AG04450 (cell line): ENCODE measurements around the gene TRHDE. TPM values are rescaled to one million over a fixed set of nuclear protein-coding genes. Genes with fewer than 3 reads are reported as not detected.
A peak's percentile ranks its signal among the peaks of the same experiment; 100 is the strongest.

Experiments used
- CTCF ChIA-PET: fragments of 300-600, 350-600 bp; formaldehyde crosslinking; extraction: SDS; loops from one replicate; lab custom pipeline; 2022; ENCODE audit warnings: antibody characterized with exemption, inconsistent platforms; lab: Charles Lee
- POLR2A ChIA-PET: fragments of 350-600 bp; formaldehyde crosslinking; extraction: SDS; loops from one replicate; lab custom pipeline; 2021; ENCODE audit warnings: antibody characterized with exemption, inconsistent platforms; lab: Yijun Ruan, JAX
- DNase-seq: peaks from one replicate; pipeline ENCODE4 v3.0.0-alpha.2; 2011; ENCODE audit warnings: low read depth, low spot score
- H3K27ac ChIP-seq: one replicate; pipeline ENCODE4 v1.5.1; 2012; ENCODE audit warnings: low read depth, low read length, control low read depth
- H3K27me3 ChIP-seq: one replicate; pipeline ENCODE4 v1.6.0; 2012; ENCODE audit warnings: low read length; ENCODE audit not compliant: control insufficient read depth, insufficient read depth
- H3K4me3 ChIP-seq: 2 replicates; pipeline ENCODE4 v1.5.1; 2011; ENCODE audit warnings: mild to moderate bottlenecking, low read depth, low read length, control low read depth
- H3K9me3 ChIP-seq: 2 replicates; pipeline ENCODE4 v1.5.1; 2012; ENCODE audit warnings: low read length; ENCODE audit not compliant: control insufficient read depth, insufficient read depth
- CTCF ChIP-seq: IDR thresholded peaks from 2 replicates; pipeline ENCODE4 v1.5.1; 2011; ENCODE audit warnings: low read depth, low read length, control low read depth, inconsistent platforms
- polyA plus RNA-seq: library from polyadenylated mRNA; depleted of rRNA; stranded (reverse); fragments of >200 nt; gene quantifications from 2 replicates; pipeline ENCODE4 v1.2.3, GENCODE V29; 2011

The TRHDE gene
- polyA plus RNA-seq, 1 experiment = 90.7 TPM

- Histone ChIP-seq H3K27ac (no peak overlapping the region), H3K27me3 (no peaks in the 10 kb centered on the region), H3K4me3 (no peak overlapping the region), H3K9me3 (0 out of 2 replicates have a peak, but pooled peaks cover 2% of the 10 kb centered on the region)
- no peak for DNase-seq
- TF ChIP-seq CTCF = no peak
- POLR2A ChIA-PET = interaction anchor here (0.6 to 1.3 kb wide), 3 partner anchors 15 to 22 kb away, joined by 3 to 8 read pairs (median 4); partner anchors contain the start of gene TRHDE
- CTCF ChIA-PET = interaction anchor here (1.0 kb wide), 1 partner anchor 8 kb away, joined by 3 read pairs; no protein-coding TSS in a partner anchor
These were observed 17.5 kb downstream of the TRHDE start for GRCh38 chr12:72289633-72290032.

GRCh38 chr12:72291175-72291574, 19.0 kb downstream of the TRHDE start:
- no peak overlapping the region for H3K4me3 ChIP-seq
- no peak for TF ChIP-seq CTCF
- H3K27me3 ChIP-seq = no peaks in the 10 kb centered on the region
- CTCF ChIA-PET = interaction anchor here (1.0 to 1.2 kb wide), 3 partner anchors 8 to 148 kb away, joined by 3 read pairs; no protein-coding TSS in a partner anchor
- POLR2A ChIA-PET = no interaction called here
- 0 out of 2 replicates have a peak, but pooled peaks cover 2% of the 10 kb centered on the region for H3K9me3 ChIP-seq
- DNase-seq = no peak
- no peak overlapping the region for H3K27ac ChIP-seq

GRCh38 chr12:72293701-72294100, 21.5 kb downstream of the TRHDE start:
- Histone ChIP-seq H3K4me3 (no peak overlapping the region), H3K27me3 (no peaks in the 10 kb centered on the region), H3K27ac (peak overlapping the region; percentile 76), H3K9me3 (0 out of 2 replicates have a peak, but pooled peaks cover 2% of the 10 kb centered on the region)
- no peak for TF ChIP-seq CTCF
- DNase-seq = no peak
- POLR2A ChIA-PET = interaction anchor here (0.6 to 1.4 kb wide), 2 partner anchors 20 to 21 kb away, joined by 4 to 10 read pairs; partner anchors contain the start of gene TRHDE
- CTCF ChIA-PET = interaction anchor here (0.8 to 1.1 kb wide), 2 partner anchors 11 to 26 kb away, joined by 3 to 5 read pairs; no protein-coding TSS in a partner anchor

- CTCF ChIA-PET = no interaction called here
- H3K4me3 ChIP-seq = no peak overlapping the region
- 0 out of 2 replicates have a peak, but pooled peaks cover 2% of the 10 kb centered on the region for H3K9me3 ChIP-seq
- no peak for TF ChIP-seq CTCF
- H3K27ac ChIP-seq = peak overlapping the region; percentile 76
- no peaks in the 10 kb centered on the region for H3K27me3 ChIP-seq
- POLR2A ChIA-PET = interaction anchor here (1.4 to 2.7 kb wide), 3 partner anchors 18 to 23 kb away, joined by 8 to 10 read pairs (median 8); partner anchors contain the start of gene TRHDE
- no peak for DNase-seq
These were observed 22.9 kb downstream of the TRHDE start for GRCh38 chr12:72295101-72295500.

- Histone ChIP-seq H3K27ac (peak overlapping the region; percentile 89), H3K4me3 (no peak overlapping the region), H3K27me3 (no peaks in the 10 kb centered on the region), H3K9me3 (0 out of 2 replicates have a peak, but pooled peaks cover 2% of the 10 kb centered on the region)
- DNase-seq = no peak
- no peak for TF ChIP-seq CTCF
- ChIA-PET POLR2A (interaction anchor here (1.3 to 2.7 kb wide), 4 partner anchors 18 to 25 kb away, joined by 5 to 8 read pairs (median 6); no protein-coding TSS in a partner anchor), CTCF (no interaction called here)
These were observed 23.6 kb downstream of the TRHDE start for GRCh38 chr12:72295744-72296143.
